Subcutaneous adipose tissue (tissue), 4 donors: ENCODE measurements around the gene MTOR. TPM values are rescaled to one million over a fixed set of nuclear protein-coding genes. Genes with fewer than 3 reads are reported as not detected.

ENCODE experiments used
- total RNA-seq, 4 donors: library from RNA; depleted of rRNA; stranded (reverse); fragments of >200 nt; gene quantifications; one replicate each; pipeline ENCODE4 v1.1.0, GENCODE V29; 2016
- TF ChIP-seq, protein P1 (sequence below): fragments of 450-650 bp; IDR thresholded peaks from one replicate; pipeline ENCODE4 v1.5.1; 2016; ENCODE audit warnings: low read depth, mild to moderate bottlenecking, control low read depth, antibody characterized with exemption, moderate library complexity

The MTOR gene
- total RNA-seq, 4 donors from 2014 or later: 36.2 to 54.1 (median 40.1) TPM

DNA sequence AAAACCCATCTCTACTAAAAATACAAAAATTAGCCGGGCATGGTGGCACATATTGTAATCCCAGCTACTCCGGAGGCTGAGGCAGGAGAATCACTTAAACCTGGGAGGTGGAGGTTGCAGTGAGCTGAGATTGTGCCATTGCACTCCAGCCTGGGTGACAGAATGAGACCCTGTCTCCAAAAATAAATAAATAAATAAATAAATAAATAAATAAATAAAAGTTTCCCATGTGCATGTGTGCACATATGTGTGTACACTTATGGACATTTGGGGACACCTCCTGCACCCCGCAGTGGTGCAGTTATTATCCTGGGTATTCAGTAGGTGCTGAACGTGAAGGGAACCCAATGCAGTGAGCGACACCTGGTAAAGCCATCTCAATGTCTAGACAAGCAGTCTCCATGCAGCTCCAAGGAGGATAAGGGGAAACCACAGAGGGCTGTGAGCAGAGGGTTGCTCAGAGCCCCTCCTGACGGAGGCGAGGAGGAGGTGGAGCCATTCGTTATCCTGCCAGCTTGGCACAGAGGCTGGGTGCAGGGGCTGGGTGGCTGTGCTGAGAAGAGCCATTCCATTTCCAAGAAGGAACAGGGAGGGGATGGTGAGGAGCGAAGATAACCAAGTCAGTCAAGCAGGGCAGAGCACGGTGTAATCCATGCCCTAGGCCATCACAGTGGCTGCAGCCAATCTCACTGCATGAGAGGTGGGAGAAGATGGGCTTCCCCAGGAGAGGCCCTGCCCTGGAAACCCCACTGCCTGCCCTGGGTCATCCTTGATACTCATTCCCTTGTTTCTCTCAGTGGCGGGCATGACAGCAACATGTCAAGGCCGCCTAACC lies 36.3 kb upstream of the MTOR start:
- TF ChIP-seq, protein P1, sequence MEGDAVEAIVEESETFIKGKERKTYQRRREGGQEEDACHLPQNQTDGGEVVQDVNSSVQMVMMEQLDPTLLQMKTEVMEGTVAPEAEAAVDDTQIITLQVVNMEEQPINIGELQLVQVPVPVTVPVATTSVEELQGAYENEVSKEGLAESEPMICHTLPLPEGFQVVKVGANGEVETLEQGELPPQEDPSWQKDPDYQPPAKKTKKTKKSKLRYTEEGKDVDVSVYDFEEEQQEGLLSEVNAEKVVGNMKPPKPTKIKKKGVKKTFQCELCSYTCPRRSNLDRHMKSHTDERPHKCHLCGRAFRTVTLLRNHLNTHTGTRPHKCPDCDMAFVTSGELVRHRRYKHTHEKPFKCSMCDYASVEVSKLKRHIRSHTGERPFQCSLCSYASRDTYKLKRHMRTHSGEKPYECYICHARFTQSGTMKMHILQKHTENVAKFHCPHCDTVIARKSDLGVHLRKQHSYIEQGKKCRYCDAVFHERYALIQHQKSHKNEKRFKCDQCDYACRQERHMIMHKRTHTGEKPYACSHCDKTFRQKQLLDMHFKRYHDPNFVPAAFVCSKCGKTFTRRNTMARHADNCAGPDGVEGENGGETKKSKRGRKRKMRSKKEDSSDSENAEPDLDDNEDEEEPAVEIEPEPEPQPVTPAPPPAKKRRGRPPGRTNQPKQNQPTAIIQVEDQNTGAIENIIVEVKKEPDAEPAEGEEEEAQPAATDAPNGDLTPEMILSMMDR: no peak

GRCh38 chr1:11295905-11296304 lies 33.6 kb upstream of the MTOR start:
- TF ChIP-seq, protein P1: no peak

DNA sequence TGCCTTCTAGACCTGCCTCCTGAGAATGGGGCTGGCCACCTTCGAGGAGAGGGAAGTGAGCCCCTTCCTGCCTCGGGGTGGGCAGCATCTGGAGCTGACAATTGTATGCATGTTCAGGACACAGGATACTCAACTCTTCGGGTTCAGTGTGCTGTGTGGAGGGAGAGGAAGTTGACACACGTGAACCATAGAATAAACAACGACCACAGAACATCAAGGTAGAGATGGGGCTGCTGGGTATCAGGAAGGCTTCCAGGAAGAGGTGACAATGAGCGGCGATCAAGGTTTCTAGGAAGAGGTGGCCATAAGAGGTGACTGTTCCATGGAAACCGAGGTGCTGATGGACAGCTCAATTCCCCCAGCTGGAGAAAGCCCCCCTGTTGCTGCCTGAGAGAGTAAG lies 32.6 kb upstream of the MTOR start:
- TF ChIP-seq, protein P1: no peak

- TF ChIP-seq, protein P1: no peak
Measured at GRCh38 chr1:11293856-11294255, 31.5 kb upstream of the MTOR start.

- TF ChIP-seq, protein P1: no peak
Measured at GRCh38 chr1:11291049-11291448, 28.7 kb upstream of the MTOR start.

DNA sequence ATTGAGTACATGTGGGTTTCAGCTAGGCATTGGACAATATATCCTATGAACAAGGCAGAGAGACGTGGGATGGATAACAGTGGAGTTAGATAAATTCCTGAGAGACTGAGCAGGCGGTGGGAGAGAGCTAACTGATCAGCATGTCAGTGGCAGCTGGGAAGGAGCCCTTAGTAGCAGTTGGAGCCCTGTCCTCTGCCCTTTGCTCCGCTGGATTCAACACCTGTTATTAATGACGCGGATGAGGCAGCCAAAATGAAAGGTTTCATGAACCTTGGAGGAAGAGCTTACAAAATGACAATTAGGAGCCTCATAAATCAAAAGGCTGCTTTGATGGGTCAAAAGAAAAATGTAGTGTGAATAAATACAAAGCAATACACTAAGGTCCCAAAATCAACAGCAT lies 26.7 kb upstream of the MTOR start:
- TF ChIP-seq, protein P1: no peak

DNA sequence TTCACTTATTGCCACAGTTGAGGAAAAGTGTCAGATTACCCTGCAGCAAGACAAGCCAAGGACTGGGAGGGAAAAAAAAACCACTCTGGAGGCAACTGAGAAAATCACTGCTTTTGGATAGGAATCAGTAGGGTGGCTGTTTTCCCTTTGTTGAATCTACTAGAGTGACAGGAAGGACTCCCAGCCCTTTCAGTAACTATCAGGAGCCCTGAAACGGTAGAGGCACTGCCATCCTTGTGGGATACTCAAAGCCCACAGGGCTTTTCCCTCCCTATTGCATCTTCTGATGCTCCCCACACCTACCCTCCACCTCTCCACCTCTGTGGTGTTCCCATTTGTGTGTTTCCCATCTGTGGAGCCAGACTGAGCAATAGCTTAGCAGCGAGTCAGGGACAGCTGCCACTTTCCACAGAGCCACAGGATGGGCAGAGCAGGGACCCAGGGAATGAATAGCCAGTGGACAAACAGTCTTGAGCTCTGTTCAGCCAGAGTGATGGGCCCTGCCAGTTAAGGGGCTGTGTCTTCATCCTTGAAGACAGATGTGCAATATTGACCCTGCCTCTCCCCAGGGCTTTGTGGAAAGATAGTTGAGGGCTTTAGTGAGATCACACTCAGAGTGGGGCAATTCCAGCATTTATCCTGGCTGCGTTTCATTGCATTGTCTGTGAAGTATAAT lies 24.5 kb upstream of the MTOR start:
- TF ChIP-seq, protein P1: no peak
